ENCODE data around the gene FGFBP2. TPM values are rescaled to one million over a fixed set of nuclear protein-coding genes. Genes with fewer than 3 reads are reported as not detected.

The FGFBP2 gene
- total RNA-seq, 2 donors from 2014 or later, result 4.0 TPM; not detected in 1

DNA sequence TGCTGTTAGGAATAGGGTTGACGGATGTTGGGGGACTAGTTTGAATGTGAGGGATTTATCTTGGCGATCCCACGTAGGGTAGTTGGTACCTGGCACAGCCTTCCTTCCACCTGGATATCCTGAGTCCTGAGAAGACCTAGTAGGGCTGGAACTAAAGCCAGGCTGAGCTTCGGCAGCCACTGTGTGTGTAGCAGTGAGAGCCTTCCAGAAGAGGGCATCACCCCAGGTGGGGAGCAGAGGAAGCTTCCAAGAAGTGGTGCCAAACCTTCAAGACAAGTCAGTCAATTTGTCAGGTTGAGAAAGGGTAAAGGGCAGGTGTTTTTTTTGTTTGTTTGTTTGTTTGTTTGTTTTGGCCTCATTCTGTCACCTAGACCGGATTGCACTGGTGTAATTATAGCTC lies 1.2 kb upstream of the FGFBP2 start:
- DNase-seq, result no peak
- Histone ChIP-seq H3K4me1 (no peaks in the 10 kb centered on the region), H3K27me3 (no peaks in the 10 kb centered on the region), H3K9me3 (peaks cover 0 to 5% (median 0%) of the 10 kb centered on the region in 3 donors), H3K4me3 (no peak overlapping the region), H3K27ac (no peak overlapping the region), H3K36me3 (replicated peaks in 1 of 2; ENCODE audit: insufficient read depth in 1 of 2, low read depth in 2 of 2) (no peaks in the 10 kb centered on the region)
- intact Hi-C loops (cut with DNase I), result no loop called here
- TF ChIP-seq POLR2A (IDR thresholded peaks at IDR 0.05) (no peak), CTCF (IDR thresholded peaks at IDR 0.05) (peak in 1 of 7 experiments; percentile 4)
- ATAC-seq, result no peak
- WGBS, 2 donors, result 39 to 47% methylated on average over 5 of the region's 5 CpGs

DNA sequence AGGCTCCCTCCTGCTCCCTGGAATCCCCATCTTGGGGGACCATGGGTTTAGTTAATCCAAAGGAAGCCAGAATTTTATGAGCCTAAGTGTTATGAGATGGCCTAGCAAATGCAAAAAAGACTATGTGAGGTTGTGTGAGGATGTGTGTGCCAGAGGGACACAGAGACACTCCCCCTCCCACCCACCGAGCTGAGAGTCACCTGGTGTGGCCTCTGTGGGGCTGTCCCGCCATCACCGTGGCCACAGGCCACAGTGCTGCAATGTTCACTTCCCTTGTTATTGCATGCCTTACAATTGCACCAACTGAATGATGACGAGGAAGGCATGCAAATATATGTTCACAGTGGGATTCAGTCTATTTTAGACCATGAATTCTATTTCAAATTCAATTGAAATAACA lies 601 bp upstream of the FGFBP2 start:
- no peak for TF ChIP-seq CTCF (IDR thresholded peaks at IDR 0.05)
- no peak for TF ChIP-seq POLR2A (IDR thresholded peaks at IDR 0.05)
- intact Hi-C loops (cut with DNase I), result no loop called here
- ATAC-seq (no peak), DNase-seq (no peak)
- H3K27ac ChIP-seq, result no peak overlapping the region
- no peaks in the 10 kb centered on the region for H3K36me3 ChIP-seq (replicated peaks in 1 of 2; ENCODE audit: insufficient read depth in 1 of 2, low read depth in 2 of 2)
- peaks cover 0 to 5% (median 0%) of the 10 kb centered on the region in 3 donors for H3K9me3 ChIP-seq
- 45 to 51% methylated on average over 4 of the region's 4 CpGs for WGBS, 2 donors
- no peak overlapping the region for H3K4me3 ChIP-seq
- H3K4me1 ChIP-seq, result no peaks in the 10 kb centered on the region
- H3K27me3 ChIP-seq, result no peaks in the 10 kb centered on the region

DNA sequence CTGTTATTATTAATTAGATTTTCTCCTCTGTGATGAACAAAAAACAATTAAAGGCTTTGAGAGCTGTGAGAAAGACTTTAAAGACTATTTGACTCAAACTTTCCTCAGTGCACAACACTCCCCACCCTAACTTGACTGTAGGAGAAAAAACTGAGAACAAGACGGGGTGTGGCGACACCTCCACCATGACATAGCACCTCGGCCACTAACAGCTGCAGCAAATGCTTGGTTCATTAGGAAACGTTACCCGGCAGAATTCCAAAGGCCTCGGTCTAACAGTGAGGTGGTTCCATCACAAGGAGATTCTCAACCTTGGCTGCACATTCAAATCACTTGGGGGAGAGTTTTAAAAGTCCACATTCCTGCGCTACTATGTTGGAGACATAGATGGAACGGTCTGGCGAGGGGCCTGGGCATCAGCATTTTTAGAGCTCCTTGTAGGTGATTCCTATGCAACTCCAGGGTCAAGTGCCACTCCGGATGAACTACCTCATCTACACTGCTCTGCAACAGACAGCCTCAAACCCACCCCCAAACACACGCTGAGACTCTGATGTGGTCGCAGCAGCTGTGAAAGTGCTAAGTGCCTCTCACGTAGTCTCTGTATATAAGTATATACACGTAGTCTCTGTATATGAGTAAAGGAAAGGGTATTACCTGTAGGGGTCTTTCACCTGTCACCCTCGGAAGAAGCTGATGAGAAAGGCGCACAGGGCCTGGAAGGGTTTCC lies 1.0 kb downstream of the FGFBP2 start:
- Histone ChIP-seq H3K4me1 (no peaks in the 10 kb centered on the region), H3K27ac (no peak overlapping the region), H3K36me3 (replicated peaks in 1 of 2; ENCODE audit: insufficient read depth in 1 of 2, low read depth in 2 of 2) (no peaks in the 10 kb centered on the region), H3K27me3 (no peaks in the 10 kb centered on the region), H3K9me3 (peaks cover 0 to 5% (median 0%) of the 10 kb centered on the region in 3 donors), H3K4me3 (no peak overlapping the region)
- TF ChIP-seq POLR2A (IDR thresholded peaks at IDR 0.05), result no peak
- no peak for TF ChIP-seq CTCF (IDR thresholded peaks at IDR 0.05)
- DNase-seq, result no peak
- intact Hi-C loops (cut with DNase I), result no loop called here
- no peak for ATAC-seq
- WGBS, 2 donors, result 66 to 69% methylated on average over 14 to 16 of the region's 16 CpGs

- intact Hi-C loops (cut with DNase I), result no loop called here
- Histone ChIP-seq H3K4me3 (no peak overlapping the region), H3K4me1 (no peaks in the 10 kb centered on the region), H3K36me3 (replicated peaks in 1 of 2; ENCODE audit: insufficient read depth in 1 of 2, low read depth in 2 of 2) (no peaks in the 10 kb centered on the region), H3K27ac (no peak overlapping the region), H3K27me3 (no peaks in the 10 kb centered on the region), H3K9me3 (no peaks in the 10 kb centered on the region)
- TF ChIP-seq POLR2A (IDR thresholded peaks at IDR 0.05) (no peak), CTCF (IDR thresholded peaks at IDR 0.05) (no peak)
- DNase-seq, result no peak
- ATAC-seq, result no peak
- 70 to 72% methylated on average over 2 of the region's 2 CpGs for WGBS, 2 donors
These were observed 4.4 kb downstream of the FGFBP2 start for GRCh38 chr4:15958562-15958961.
